K562 (cell line): ENCODE results near the gene PIF1. TPM values are rescaled to one million over a fixed set of nuclear protein-coding genes. Genes with fewer than 3 reads are reported as not detected.

Source experiments
- BRD9 ChIP-seq: fragments of 450-650 bp; IDR thresholded peaks from 2 replicates; pipeline ENCODE4 v1.6.1; 2018; ENCODE audit warnings: low read depth; ENCODE audit not compliant: partially characterized antibody
- CHCHD3 ChIP-seq: fragments of 250-450 bp; sonication (Bioruptor Pico); IDR thresholded peaks from 2 replicates; pipeline ENCODE4 v2.1.2; 2022; ENCODE audit warnings: mild to moderate bottlenecking
- ELK3 ChIP-seq: fragments of 450-650 bp; formaldehyde crosslinking; IDR thresholded peaks from 2 replicates; pipeline ENCODE4 v1.4.0; 2020; ENCODE audit warnings: mild to moderate bottlenecking
- ETS1 ChIP-seq: conservative IDR thresholded peaks from 2 replicates; pipeline ENCODE4 v1.6.1; 2011; ENCODE audit warnings: low read depth, mild to moderate bottlenecking, low read length; ENCODE audit not compliant: control insufficient read depth
- FOXM1 ChIP-seq, 2 experiments: fragments of 450-650 bp in 1 of 2; sonication (generic) in 1 of 2; formaldehyde crosslinking in 1 of 2; IDR thresholded peaks; 2 replicates each; pipeline versions ENCODE4 v1.6.1 to v1.9.0; 2017 to 2022; ENCODE audit warnings: low read depth in 2 of 2, mild to moderate bottlenecking in 2 of 2, missing genetic modification reagents in 1 of 2, moderate library complexity in 1 of 2
- FOXP4 ChIP-seq: sonication (generic); formaldehyde crosslinking; IDR thresholded peaks from 2 replicates; pipeline ENCODE4 v1.8.0; 2022; ENCODE audit warnings: mild to moderate bottlenecking, missing genetic modification reagents, borderline replicate concordance
- KDM4B ChIP-seq, 2 experiments: fragments of 450-650 bp in 1 of 2; sonication (generic) in 1 of 2; IDR thresholded peaks; 2 replicates each; pipeline ENCODE4 v1.6.1; 2016 to 2017; ENCODE audit warnings: borderline replicate concordance in 2 of 2, antibody characterized with exemption in 1 of 2, low read depth in 1 of 2, mild to moderate bottlenecking in 1 of 2
- OTX1 ChIP-seq: fragments of 450-650 bp; formaldehyde crosslinking; IDR thresholded peaks from 2 replicates; pipeline ENCODE4 v1.4.0; 2022; ENCODE audit warnings: mild to moderate bottlenecking
- RBM17 ChIP-seq: fragments of 200-400 bp; formaldehyde crosslinking; IDR thresholded peaks from 2 replicates; pipeline ENCODE4 v1.6.1; 2017; ENCODE audit warnings: low read depth, mild to moderate bottlenecking, low read length, borderline replicate concordance
- RFX5 ChIP-seq: IDR thresholded peaks from 2 replicates; pipeline ENCODE4 v1.6.1; 2011; ENCODE audit warnings: low read depth, mild to moderate bottlenecking, improper control_type of control experiment, low read length
- SOX6 ChIP-seq: fragments of 450-650 bp; IDR thresholded peaks from 2 replicates; pipeline ENCODE4 v1.6.1; 2014; ENCODE audit warnings: mild to moderate bottlenecking
- TCF3 ChIP-seq: sonication (generic); formaldehyde crosslinking; IDR thresholded peaks from 2 replicates; pipeline ENCODE4 v1.4.0; 2020; ENCODE audit warnings: mild to moderate bottlenecking, missing genetic modification reagents
- XRCC5 ChIP-seq: fragments of 200-400 bp; formaldehyde crosslinking; IDR thresholded peaks from 2 replicates; pipeline ENCODE4 v1.6.1; 2017; ENCODE audit warnings: low read depth, mild to moderate bottlenecking, low read length
- ZFP91 ChIP-seq: sonication (generic); formaldehyde crosslinking; IDR thresholded peaks from 2 replicates; pipeline ENCODE4 v1.8.0; 2022; ENCODE audit warnings: mild to moderate bottlenecking, missing genetic modification reagents
- ZKSCAN1 ChIP-seq: fragments of 150-350 bp; IDR thresholded peaks from 2 replicates; pipeline ENCODE4 v1.6.1; 2016; ENCODE audit warnings: low read depth, low read length
- ZNF395 ChIP-seq: fragments of 200-800 bp; sonication (Bioruptor generic); IDR thresholded peaks from 2 replicates; pipeline ENCODE4 v1.6.1; 2017; ENCODE audit warnings: missing genetic modification characterization, missing compliant biosample characterization
- polyA plus RNA-seq, 8 experiments: library from polyadenylated mRNA; depleted of rRNA in 4 of 8; stranded (reverse) in 5 of 8; unstranded in 3 of 8; fragments of >200 nt; fragmentation: Nextera tagmentation in 2 of 8; fragmentation: Illumina TruSeq in 1 of 8; extraction: Ambion mirVana in 2 of 8; extraction: Trizol in 1 of 8; gene quantifications; 2 replicates each; pipeline versions ENCODE4 v1.2.1 to v1.2.3, GENCODE V29; 2011 to 2014; ENCODE audit warnings: inconsistent platforms in 1 of 8, missing spikeins in 1 of 8
- total RNA-seq, 7 experiments: library from RNA; depleted of rRNA in 6 of 7; stranded (reverse); fragments of >200 nt in 6 of 7; fragmentation: Illumina TruSeq in 2 of 7; extraction: Trizol in 2 of 7; gene quantifications; 2 replicates each; pipeline versions ENCODE4 v1.2.1 to v1.2.3, GENCODE V29; 2011 to 2021; ENCODE audit warnings: low replicate concordance in 1 of 7

Gene PIF1
- total and polyA plus RNA-seq, 9 of the 15 experiments (the other 6 are each of a cell fraction or from before 2014, with no cell fraction given), result 1.1 to 37.9 (median 11.5) TPM

DNA sequence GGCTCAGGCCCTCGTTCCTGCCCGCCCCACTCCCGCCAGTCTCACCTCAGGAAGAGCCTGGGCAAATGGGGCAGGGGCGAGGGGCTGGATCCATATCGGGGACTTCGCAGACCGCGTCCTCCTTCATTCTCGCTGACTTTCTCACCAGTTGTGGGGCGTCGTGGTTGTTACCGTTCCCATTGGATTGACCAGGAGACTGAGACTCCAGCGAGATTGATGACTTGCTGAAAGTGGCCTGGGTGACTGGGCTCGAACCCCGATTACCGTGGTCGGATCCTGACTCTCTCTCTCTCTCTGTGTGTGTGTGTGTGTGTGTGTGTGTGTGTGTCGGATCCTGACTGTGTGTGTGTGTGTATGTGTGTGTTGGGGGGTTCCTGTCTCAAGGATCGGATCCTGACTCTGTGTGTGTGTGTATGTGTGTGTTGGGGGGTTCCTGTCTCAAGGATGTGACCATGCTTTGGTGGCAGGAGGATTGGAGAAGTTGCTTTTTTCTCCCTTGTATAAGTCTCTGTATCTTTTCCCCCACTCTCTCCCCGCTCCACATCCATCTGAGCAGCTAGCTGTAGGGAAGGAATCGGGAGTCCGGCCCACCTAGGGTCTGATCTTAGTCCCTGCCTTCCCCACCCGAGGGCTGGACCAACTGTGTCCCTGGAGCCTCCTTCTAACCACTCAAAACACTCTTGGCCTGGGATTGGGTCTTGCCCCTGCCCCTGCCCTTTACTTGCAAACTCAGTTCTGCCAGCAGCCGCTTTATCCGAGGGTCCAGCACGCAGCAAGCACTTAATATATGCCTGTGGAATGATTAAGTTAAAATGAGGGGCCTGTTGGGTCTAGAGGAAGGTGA is 16.9 kb upstream of the PIF1 start (continued):
- TF ChIP-seq FOXP4 (CRISPR knock-in tag) (peak; percentile 55; the same call in 1 of the 2 replicates), CHCHD3 (no peak), ELK3 (no peak), ZNF395 (CRISPR knock-in tag) (no peak), KDM4B (IDR thresholded peaks at IDR 0.05; ENCODE audit: borderline replicate concordance in 2 of 2, low read depth in 1 of 2) (no peak), SOX6 (no peak), BRD9 (peak; percentile 57), TCF3 (CRISPR knock-in tag) (no peak), RBM17 (no peak), XRCC5 (no peak), FOXM1 (IDR thresholded peaks at IDR 0.05; ENCODE audit: low read depth) (no peak), FOXM1 (CRISPR knock-in tag; IDR thresholded peaks at IDR 0.05; ENCODE audit: low read depth) (no peak), ZFP91 (no peak), ETS1 (no peak), OTX1 (CRISPR knock-in tag) (peak; percentile 63; the same call in 1 of the 2 replicates), ZKSCAN1 (no peak), RFX5 (no peak)
